Liver (tissue), 9 donors: ENCODE results near the gene MBLAC1. TPM values are rescaled to one million over a fixed set of nuclear protein-coding genes. Genes with fewer than 3 reads are reported as not detected.

Experiments
- DNase-seq: peaks from one replicate; pipeline ENCODE4 v3.0.0-alpha.2; 2017; ENCODE audit warnings: low spot score
- H3K27ac ChIP-seq, 2 donors: one replicate each; pipeline ENCODE4 v1.7.0; 2013; ENCODE audit warnings: inconsistent platforms in 2 of 2, low read length in 2 of 2, control low read depth in 1 of 2, low read depth in 1 of 2, mild to moderate bottlenecking in 1 of 2
- H3K27me3 ChIP-seq, 4 donors: one replicate each; pipeline versions ENCODE4 v1.6.1 to v1.7.0; 2013; ENCODE audit warnings: low read length in 3 of 4, inconsistent platforms in 1 of 4, mild to moderate bottlenecking in 1 of 4, moderate library complexity in 1 of 4; ENCODE audit not compliant: control insufficient read depth in 4 of 4, insufficient read depth in 4 of 4
- H3K36me3 ChIP-seq, 4 donors: one replicate each; pipeline versions ENCODE4 v1.6.1 to v1.7.0; 2013; ENCODE audit warnings: low read length in 3 of 4, mild to moderate bottlenecking in 3 of 4, low read depth in 1 of 4, moderate library complexity in 1 of 4; ENCODE audit not compliant: control insufficient read depth in 4 of 4, insufficient read depth in 3 of 4
- H3K4me1 ChIP-seq, 4 donors: one replicate each; pipeline versions ENCODE4 v1.6.1 to v1.7.0; 2013; ENCODE audit warnings: low read length in 3 of 4, mild to moderate bottlenecking in 3 of 4, moderate library complexity in 1 of 4; ENCODE audit not compliant: control insufficient read depth in 4 of 4, insufficient read depth in 4 of 4
- H3K4me3 ChIP-seq, 3 donors: one replicate each; pipeline versions ENCODE4 v1.6.1 to v1.7.0; 2013; ENCODE audit warnings: low read length in 3 of 3, control low read depth in 1 of 3, low read depth in 1 of 3, mild to moderate bottlenecking in 1 of 3
- H3K9ac ChIP-seq, 2 donors: one replicate each; pipeline ENCODE4 v1.7.0; 2013; ENCODE audit warnings: low read length in 2 of 2, mild to moderate bottlenecking in 2 of 2, moderate library complexity in 2 of 2, control low read depth in 1 of 2, low read depth in 1 of 2
- H3K9me3 ChIP-seq, 4 donors: one replicate each; pipeline versions ENCODE4 v1.6.1 to v1.7.0; 2013; ENCODE audit warnings: low read length in 3 of 4; ENCODE audit not compliant: control insufficient read depth in 4 of 4
- CTCF ChIP-seq: fragments of 150-350 bp; IDR thresholded peaks from 2 replicates; pipeline ENCODE4 v1.5.1; 2017; ENCODE audit warnings: improper control_type of control experiment, low read depth, low read length; ENCODE audit not compliant: missing input control
- EGR1 ChIP-seq, 2 donors: IDR thresholded peaks; 2 replicates each; pipeline ENCODE4 v1.6.1; 2016 to 2018; ENCODE audit warnings: antibody characterized with exemption in 2 of 2, low read depth in 2 of 2
- FOXA1 ChIP-seq: IDR thresholded peaks from 2 replicates; pipeline ENCODE4 v1.6.1; 2016; ENCODE audit warnings: antibody characterized with exemption
- FOXA2 ChIP-seq: IDR thresholded peaks from 2 replicates; pipeline ENCODE4 v1.6.1; 2016; ENCODE audit warnings: antibody characterized with exemption
- GABPA ChIP-seq, 2 donors: IDR thresholded peaks in 1 of 2; conservative IDR thresholded peaks in 1 of 2; 2 replicates each; pipeline ENCODE4 v1.6.1; 2016; ENCODE audit warnings: antibody characterized with exemption in 2 of 2, mild to moderate bottlenecking in 1 of 2, moderate library complexity in 1 of 2
- HNF4A ChIP-seq, 2 donors: conservative IDR thresholded peaks; 2 replicates each; pipeline ENCODE4 v1.6.1; 2016; ENCODE audit warnings: antibody characterized with exemption in 2 of 2, mild to moderate bottlenecking in 2 of 2
- HNF4G ChIP-seq: IDR thresholded peaks from 2 replicates; pipeline ENCODE4 v1.6.1; 2016; ENCODE audit warnings: antibody characterized with exemption
- JUND ChIP-seq, 2 donors: IDR thresholded peaks; 2 replicates each; pipeline ENCODE4 v1.6.1; 2016; ENCODE audit warnings: antibody characterized with exemption in 2 of 2
- NR2F2 ChIP-seq: IDR thresholded peaks from 2 replicates; pipeline ENCODE4 v1.6.1; 2016; ENCODE audit warnings: antibody characterized with exemption
- RAD21 ChIP-seq, 2 donors: IDR thresholded peaks; 2 replicates each; pipeline ENCODE4 v1.6.1; 2016; ENCODE audit warnings: antibody characterized with exemption in 2 of 2, mild to moderate bottlenecking in 2 of 2
- RXRA ChIP-seq, 2 donors: IDR thresholded peaks; 2 replicates each; pipeline ENCODE4 v1.6.1; 2017 to 2018; ENCODE audit warnings: antibody characterized with exemption in 2 of 2, mild to moderate bottlenecking in 1 of 2
- SP1 ChIP-seq: IDR thresholded peaks from 2 replicates; pipeline ENCODE4 v1.6.1; 2018; ENCODE audit warnings: antibody characterized with exemption, mild to moderate bottlenecking
- TAF1 ChIP-seq: conservative IDR thresholded peaks from 2 replicates; pipeline ENCODE4 v1.6.1; 2016; ENCODE audit warnings: antibody characterized with exemption, mild to moderate bottlenecking
- YY1 ChIP-seq: IDR thresholded peaks from 2 replicates; pipeline ENCODE4 v1.6.1; 2016; ENCODE audit warnings: antibody characterized with exemption, mild to moderate bottlenecking
- ZBTB33 ChIP-seq: IDR thresholded peaks from 2 replicates; pipeline ENCODE4 v1.6.1; 2016; ENCODE audit warnings: antibody characterized with exemption
- WGBS: extraction: QIAGEN DNeasy Blood & Tissue Kit; methylation state at CpG from one replicate; pipeline ENCODE4 v1.1.7; 2013; 5-methylcytosine and 5-hydroxymethylcytosine counted together
- polyA plus RNA-seq, 2 donors: library from polyadenylated mRNA; stranded (reverse) in 1 of 2; unstranded in 1 of 2; fragments of 200-250 nt in 1 of 2; fragments of >200 nt in 1 of 2; fragmentation: Nextera tagmentation in 1 of 2; extraction: Ambion mirVana in 1 of 2; gene quantifications; one replicate each; pipeline versions ENCODE4 v1.2.1 to v1.2.3, GENCODE V29; 2013 to 2015
- total RNA-seq, 2 donors: library from RNA; depleted of rRNA; stranded (reverse); fragments of >200 nt; gene quantifications; one replicate each; pipeline ENCODE4 v1.2.3, GENCODE V29; 2014
- TF ChIP-seq, protein P1 (sequence below): IDR thresholded peaks from 2 replicates; pipeline ENCODE4 v1.6.1; 2016; ENCODE audit warnings: antibody characterized with exemption, mild to moderate bottlenecking
- TF ChIP-seq, protein P2 (sequence below): IDR thresholded peaks from 2 replicates; pipeline ENCODE4 v1.6.1; 2016; ENCODE audit warnings: antibody characterized with exemption
- TF ChIP-seq, protein P3 (sequence below): IDR thresholded peaks from 2 replicates; pipeline ENCODE4 v1.6.1; 2016; ENCODE audit warnings: antibody characterized with exemption
- donor health status: healthy.
- donor health status: healthy.
- donor health status: healthy.
- donor health status: healthy.
- donor health status: healthy.

The MBLAC1 gene
- total and polyA plus RNA-seq, 4 donors, result 1.0 to 1.4 (median 1.3) TPM

DNA sequence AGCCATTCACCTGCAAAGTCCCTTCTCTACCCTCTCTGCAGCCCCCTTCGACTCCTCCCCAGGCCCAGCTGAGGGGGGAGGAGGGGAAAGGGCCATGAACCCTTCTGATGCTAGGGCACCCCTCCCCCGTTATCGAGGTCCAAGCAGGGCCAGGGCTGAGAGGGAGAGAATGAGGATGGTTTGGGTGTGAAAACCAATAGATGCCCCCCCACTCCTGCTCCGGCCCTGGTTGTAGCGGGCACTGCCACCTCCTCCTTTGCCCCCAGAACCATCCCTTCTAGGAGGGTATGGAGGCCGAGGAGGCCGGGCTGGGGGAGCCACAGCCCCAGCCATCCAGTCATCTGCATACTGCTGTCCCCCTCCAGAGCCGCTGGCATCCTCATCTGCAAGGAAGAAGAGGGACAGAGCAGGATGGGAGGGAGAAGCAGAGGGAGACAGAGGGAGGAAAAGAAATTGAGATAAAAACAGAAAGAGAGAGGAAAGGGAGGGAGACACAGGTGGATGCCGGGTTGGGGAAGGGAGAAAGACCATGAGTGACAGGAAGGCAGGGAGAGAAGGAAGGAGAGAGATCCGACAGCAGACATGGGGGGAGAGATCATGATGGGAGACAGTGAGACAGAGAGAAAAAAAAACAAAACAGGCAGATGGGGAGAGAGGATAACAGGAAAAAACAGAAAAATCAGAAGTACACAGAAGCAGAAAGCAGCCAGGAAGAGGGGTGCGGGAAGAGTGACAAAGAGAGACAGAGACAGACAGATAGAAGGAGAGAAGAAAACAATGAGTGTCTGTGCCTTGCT lies 43.5 kb downstream of the MBLAC1 start:
- 76% methylated on average over 11 of the region's 11 CpGs for WGBS
- no peak for DNase-seq
- peaks cover 0 to 11% (median 4%) of the 10 kb centered on the region in 4 donors for H3K4me1 ChIP-seq

GRCh38 chr7:100171087-100171681 lies 44.4 kb downstream of the MBLAC1 start:
- WGBS, result 5% methylated on average over 61 of the region's 61 CpGs
- Histone ChIP-seq H3K36me3 (no peaks in the 10 kb centered on the region), H3K27me3 (peaks cover 0 to 8% (median 2%) of the 10 kb centered on the region in 4 donors), H3K9me3 (no peaks in the 10 kb centered on the region), H3K9ac (no peak overlapping the region), H3K27ac (no peak overlapping the region), H3K4me3 (peak overlapping the region in 1 of 3 donors; percentile 44), H3K4me1 (peaks cover 0 to 11% (median 4%) of the 10 kb centered on the region in 4 donors)
- TF ChIP-seq ZBTB33 (no peak), GABPA (IDR thresholded peaks at IDR 0.05 in 1 of 2, conservative IDR thresholded peaks at IDR 0.05 in 1 of 2) (no peak), JUND (IDR thresholded peaks at IDR 0.05) (no peak), CTCF (no peak), RXRA (IDR thresholded peaks at IDR 0.05) (no peak), NR2F2 (no peak), SP1 (no peak), RAD21 (IDR thresholded peaks at IDR 0.05) (no peak), EGR1 (IDR thresholded peaks at IDR 0.05; ENCODE audit: low read depth in 2 of 2) (no peak), TAF1 (no peak), FOXA1 (no peak), HNF4G (no peak), YY1 (no peak), FOXA2 (no peak), HNF4A (conservative IDR thresholded peaks at IDR 0.05) (no peak)
- TF ChIP-seq, protein P1, sequence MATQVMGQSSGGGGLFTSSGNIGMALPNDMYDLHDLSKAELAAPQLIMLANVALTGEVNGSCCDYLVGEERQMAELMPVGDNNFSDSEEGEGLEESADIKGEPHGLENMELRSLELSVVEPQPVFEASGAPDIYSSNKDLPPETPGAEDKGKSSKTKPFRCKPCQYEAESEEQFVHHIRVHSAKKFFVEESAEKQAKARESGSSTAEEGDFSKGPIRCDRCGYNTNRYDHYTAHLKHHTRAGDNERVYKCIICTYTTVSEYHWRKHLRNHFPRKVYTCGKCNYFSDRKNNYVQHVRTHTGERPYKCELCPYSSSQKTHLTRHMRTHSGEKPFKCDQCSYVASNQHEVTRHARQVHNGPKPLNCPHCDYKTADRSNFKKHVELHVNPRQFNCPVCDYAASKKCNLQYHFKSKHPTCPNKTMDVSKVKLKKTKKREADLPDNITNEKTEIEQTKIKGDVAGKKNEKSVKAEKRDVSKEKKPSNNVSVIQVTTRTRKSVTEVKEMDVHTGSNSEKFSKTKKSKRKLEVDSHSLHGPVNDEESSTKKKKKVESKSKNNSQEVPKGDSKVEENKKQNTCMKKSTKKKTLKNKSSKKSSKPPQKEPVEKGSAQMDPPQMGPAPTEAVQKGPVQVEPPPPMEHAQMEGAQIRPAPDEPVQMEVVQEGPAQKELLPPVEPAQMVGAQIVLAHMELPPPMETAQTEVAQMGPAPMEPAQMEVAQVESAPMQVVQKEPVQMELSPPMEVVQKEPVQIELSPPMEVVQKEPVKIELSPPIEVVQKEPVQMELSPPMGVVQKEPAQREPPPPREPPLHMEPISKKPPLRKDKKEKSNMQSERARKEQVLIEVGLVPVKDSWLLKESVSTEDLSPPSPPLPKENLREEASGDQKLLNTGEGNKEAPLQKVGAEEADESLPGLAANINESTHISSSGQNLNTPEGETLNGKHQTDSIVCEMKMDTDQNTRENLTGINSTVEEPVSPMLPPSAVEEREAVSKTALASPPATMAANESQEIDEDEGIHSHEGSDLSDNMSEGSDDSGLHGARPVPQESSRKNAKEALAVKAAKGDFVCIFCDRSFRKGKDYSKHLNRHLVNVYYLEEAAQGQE, result no peak
- TF ChIP-seq, protein P2, sequence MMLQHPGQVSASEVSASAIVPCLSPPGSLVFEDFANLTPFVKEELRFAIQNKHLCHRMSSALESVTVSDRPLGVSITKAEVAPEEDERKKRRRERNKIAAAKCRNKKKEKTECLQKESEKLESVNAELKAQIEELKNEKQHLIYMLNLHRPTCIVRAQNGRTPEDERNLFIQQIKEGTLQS, result no peak
- TF ChIP-seq, protein P3, sequence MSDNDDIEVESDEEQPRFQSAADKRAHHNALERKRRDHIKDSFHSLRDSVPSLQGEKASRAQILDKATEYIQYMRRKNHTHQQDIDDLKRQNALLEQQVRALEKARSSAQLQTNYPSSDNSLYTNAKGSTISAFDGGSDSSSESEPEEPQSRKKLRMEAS, result no peak
- no peak for DNase-seq

More for the DNA sequence above, 43.5 kb downstream of the MBLAC1 start:
- H3K27ac ChIP-seq, result no peak overlapping the region
- peaks cover 0 to 8% (median 2%) of the 10 kb centered on the region in 4 donors for H3K27me3 ChIP-seq
- H3K9me3 ChIP-seq, result no peaks in the 10 kb centered on the region
- no peak overlapping the region for H3K9ac ChIP-seq
- no peak for TF ChIP-seq GABPA (IDR thresholded peaks at IDR 0.05 in 1 of 2, conservative IDR thresholded peaks at IDR 0.05 in 1 of 2)
- no peak for TF ChIP-seq RAD21 (IDR thresholded peaks at IDR 0.05)
- no peak for TF ChIP-seq JUND (IDR thresholded peaks at IDR 0.05)
- no peak for TF ChIP-seq TAF1
- no peak for TF ChIP-seq NR2F2
- no peak for TF ChIP-seq FOXA2
- no peak for TF ChIP-seq YY1
- no peak overlapping the region for H3K4me3 ChIP-seq
- H3K36me3 ChIP-seq, result no peaks in the 10 kb centered on the region
